ENCODE measurements around the gene DAB1. TPM values are rescaled to one million over a fixed set of nuclear protein-coding genes. Genes with fewer than 3 reads are reported as not detected.

DAB1 gene
- polyA plus RNA-seq, 3 donors: not detected

DNA sequence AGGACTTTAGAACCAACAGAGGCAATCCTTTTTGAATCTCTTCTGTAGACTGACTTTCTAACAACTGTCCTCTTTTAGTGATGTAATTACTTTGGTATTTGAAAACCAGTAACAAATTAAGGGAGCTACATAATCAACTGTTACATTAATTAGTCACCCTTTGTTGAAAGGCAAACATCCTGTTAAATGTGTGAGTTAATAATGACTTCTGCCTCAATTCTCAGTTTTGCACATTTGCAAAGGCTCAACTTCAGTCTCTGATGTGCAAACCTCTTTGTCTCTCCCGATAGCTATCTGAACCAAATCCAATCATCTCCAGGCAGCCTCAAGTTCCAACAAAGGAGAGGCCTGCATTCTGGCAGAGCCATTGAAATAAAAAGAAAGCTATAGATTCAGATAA lies 322.7 kb downstream of the DAB1 start:
- Histone ChIP-seq H4K20me1 (ENCODE audit: insufficient read depth, low read length) (no peaks in the 10 kb centered on the region), H3K4me1 (ENCODE audit: control insufficient read depth in 1 of 2, insufficient read depth in 2 of 2, low read length in 2 of 2) (no peaks in the 10 kb centered on the region), H2AFZ (ENCODE audit: insufficient read depth, low read depth, low read length, poor library complexity, severe bottlenecking) (no peak overlapping the region), H3K4me2 (replicated peaks; ENCODE audit: extremely low read depth, low read length, poor library complexity, severe bottlenecking) (no peak overlapping the region), H3K9me3 (replicated peaks in 1 of 2; ENCODE audit: control insufficient read depth in 1 of 2, insufficient read depth in 1 of 2, low read length in 2 of 2) (peaks cover 0 to 4% of the 10 kb centered on the region in 2 donors), H3K4me3 (replicated peaks in 1 of 3; ENCODE audit: low read depth in 2 of 3, low read length in 3 of 3) (no peak overlapping the region), H3K79me2 (ENCODE audit: insufficient read depth, low read length) (no peaks in the 10 kb centered on the region), H3K9ac (ENCODE audit: insufficient read depth, low read length, poor library complexity, severe bottlenecking) (no peak overlapping the region), H3K27ac (ENCODE audit: low read depth in 1 of 2, low read length in 2 of 2) (no peak overlapping the region), H3K36me3 (replicated peaks in 1 of 2; ENCODE audit: control insufficient read depth in 1 of 2, insufficient read depth in 2 of 2, low read length in 2 of 2) (no peaks in the 10 kb centered on the region), H3K27me3 (ENCODE audit: control insufficient read depth in 2 of 2, insufficient read depth in 2 of 2, low read length in 2 of 2) (no peaks in the 10 kb centered on the region)
- Mint-ChIP-seq H3K9me3 (peaks cover 0 to 6% (median 0%) of the 10 kb centered on the region in 7 donors), H3K4me1 (no peaks in the 10 kb centered on the region), H3K4me3 (no peak overlapping the region), H3K27ac (no peak overlapping the region), H3K27me3 (ENCODE audit: low read depth in 3 of 3) (peaks cover 0 to 1% (median 0%) of the 10 kb centered on the region in 3 donors), H3K36me3 (no peaks in the 10 kb centered on the region)
- TF ChIP-seq, protein P1, sequence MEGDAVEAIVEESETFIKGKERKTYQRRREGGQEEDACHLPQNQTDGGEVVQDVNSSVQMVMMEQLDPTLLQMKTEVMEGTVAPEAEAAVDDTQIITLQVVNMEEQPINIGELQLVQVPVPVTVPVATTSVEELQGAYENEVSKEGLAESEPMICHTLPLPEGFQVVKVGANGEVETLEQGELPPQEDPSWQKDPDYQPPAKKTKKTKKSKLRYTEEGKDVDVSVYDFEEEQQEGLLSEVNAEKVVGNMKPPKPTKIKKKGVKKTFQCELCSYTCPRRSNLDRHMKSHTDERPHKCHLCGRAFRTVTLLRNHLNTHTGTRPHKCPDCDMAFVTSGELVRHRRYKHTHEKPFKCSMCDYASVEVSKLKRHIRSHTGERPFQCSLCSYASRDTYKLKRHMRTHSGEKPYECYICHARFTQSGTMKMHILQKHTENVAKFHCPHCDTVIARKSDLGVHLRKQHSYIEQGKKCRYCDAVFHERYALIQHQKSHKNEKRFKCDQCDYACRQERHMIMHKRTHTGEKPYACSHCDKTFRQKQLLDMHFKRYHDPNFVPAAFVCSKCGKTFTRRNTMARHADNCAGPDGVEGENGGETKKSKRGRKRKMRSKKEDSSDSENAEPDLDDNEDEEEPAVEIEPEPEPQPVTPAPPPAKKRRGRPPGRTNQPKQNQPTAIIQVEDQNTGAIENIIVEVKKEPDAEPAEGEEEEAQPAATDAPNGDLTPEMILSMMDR (IDR thresholded peaks at IDR 0.05): no peak
- no peak for DNase-seq
- intact Hi-C loops (cut with micrococcal nuclease): no loop called here
- WGBS (ENCODE audit: insufficient coverage): 100% methylated on average over 1 of the region's 1 CpG

DNA sequence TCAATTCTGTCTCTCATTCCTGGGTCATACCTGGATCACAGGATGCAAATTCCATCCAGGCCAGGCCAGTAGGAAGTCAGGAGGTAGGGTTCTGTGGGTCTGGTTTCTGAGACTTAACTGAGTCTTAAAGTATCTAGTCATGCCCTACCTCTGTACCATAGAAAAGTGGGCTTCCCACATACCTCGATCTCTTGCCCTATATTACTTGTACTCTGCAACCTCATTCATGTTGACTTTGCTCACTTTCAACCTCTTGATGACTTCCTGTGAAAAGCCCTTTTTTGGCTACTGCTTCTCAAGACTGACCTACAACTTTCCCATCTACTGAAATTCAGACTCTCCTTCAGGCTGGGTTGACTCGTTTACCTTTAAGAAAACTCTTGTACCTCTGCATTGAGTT lies 329.1 kb downstream of the DAB1 start:
- no peaks in the 10 kb centered on the region for H3K36me3 ChIP-seq (replicated peaks in 1 of 2; ENCODE audit: control insufficient read depth in 1 of 2, insufficient read depth in 2 of 2, low read length in 2 of 2)
- DNase-seq: no peak
- H3K27ac ChIP-seq (ENCODE audit: low read depth in 1 of 2, low read length in 2 of 2): no peak overlapping the region
- intact Hi-C loops (cut with micrococcal nuclease): no loop called here
- WGBS (ENCODE audit: insufficient coverage): 83% methylated on average over 2 of the region's 2 CpGs
- no peak overlapping the region for H3K4me3 ChIP-seq (replicated peaks in 1 of 3; ENCODE audit: low read depth in 2 of 3, low read length in 3 of 3)
- H4K20me1 ChIP-seq (ENCODE audit: insufficient read depth, low read length): no peaks in the 10 kb centered on the region
- Mint-ChIP-seq H3K9me3 (peaks cover 0 to 4% (median 2%) of the 10 kb centered on the region in 7 donors), H3K4me3 (no peak overlapping the region), H3K27me3 (ENCODE audit: low read depth in 3 of 3) (peaks cover 0 to 2% (median 0%) of the 10 kb centered on the region in 3 donors), H3K4me1 (no peaks in the 10 kb centered on the region), H3K27ac (no peak overlapping the region), H3K36me3 (no peaks in the 10 kb centered on the region)
- TF ChIP-seq, protein P1 (IDR thresholded peaks at IDR 0.05): no peak
- no peaks in the 10 kb centered on the region for H3K9me3 ChIP-seq (replicated peaks in 1 of 2; ENCODE audit: control insufficient read depth in 1 of 2, insufficient read depth in 1 of 2, low read length in 2 of 2)
- no peaks in the 10 kb centered on the region for H3K4me1 ChIP-seq (ENCODE audit: control insufficient read depth in 1 of 2, insufficient read depth in 2 of 2, low read length in 2 of 2)
- H3K4me2 ChIP-seq (replicated peaks; ENCODE audit: extremely low read depth, low read length, poor library complexity, severe bottlenecking): no peak overlapping the region
- no peaks in the 10 kb centered on the region for H3K27me3 ChIP-seq (ENCODE audit: control insufficient read depth in 2 of 2, insufficient read depth in 2 of 2, low read length in 2 of 2)
- no peak overlapping the region for H2AFZ ChIP-seq (ENCODE audit: insufficient read depth, low read depth, low read length, poor library complexity, severe bottlenecking)
- no peak overlapping the region for H3K9ac ChIP-seq (ENCODE audit: insufficient read depth, low read length, poor library complexity, severe bottlenecking)
- no peaks in the 10 kb centered on the region for H3K79me2 ChIP-seq (ENCODE audit: insufficient read depth, low read length)

Data from CD14-positive monocyte (primary cell).